ENCODE data around the gene TTC34. TPM values are rescaled to one million over a fixed set of nuclear protein-coding genes. Genes with fewer than 3 reads are reported as not detected.

Gene TTC34
- total RNA-seq, 4 donors from 2014 or later, result 0.84 to 1.2 (median 1.0) TPM

DNA sequence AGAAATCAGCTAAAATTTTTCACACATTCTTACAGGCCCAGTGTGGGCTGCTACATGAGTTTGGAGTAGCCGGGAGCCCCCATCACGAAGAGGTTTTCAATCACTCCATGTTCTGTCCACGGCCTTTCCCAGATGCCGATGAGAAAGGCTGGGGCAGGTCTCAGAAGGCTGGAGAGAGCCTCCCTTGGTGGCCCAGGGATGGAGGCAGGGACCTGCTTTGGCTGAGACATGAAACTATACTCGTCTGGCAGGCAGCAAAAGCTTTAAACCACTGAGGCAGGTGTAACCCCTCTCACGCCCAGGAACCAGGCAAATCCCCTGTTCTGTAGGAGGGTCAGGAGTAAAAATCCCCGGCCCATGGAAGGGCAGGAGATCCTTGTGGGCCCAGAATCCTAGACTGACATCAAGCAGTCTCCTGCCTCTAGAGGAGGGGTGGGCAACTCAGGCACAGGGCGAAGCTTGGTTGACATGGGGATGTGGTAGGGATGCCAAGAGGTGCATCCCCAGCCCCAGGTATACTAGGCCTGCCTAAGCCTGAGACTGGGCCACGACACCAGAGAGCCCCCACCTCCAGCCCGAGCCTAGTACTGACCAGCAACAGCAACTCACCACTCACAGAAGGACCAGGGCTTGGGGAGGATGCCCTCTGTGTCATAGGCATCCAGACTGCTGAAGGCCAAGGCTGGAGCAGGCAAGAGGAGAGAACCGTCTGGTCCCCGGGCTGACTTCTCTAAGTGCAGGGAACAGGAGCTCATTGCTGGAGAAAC, 177.7 kb downstream of the TTC34 start:
- TF ChIP-seq CTCF (IDR thresholded peaks at IDR 0.05) (no peak), EP300 (IDR thresholded peaks at IDR 0.05) (no peak), POLR2A (IDR thresholded peaks at IDR 0.05) (no peak)
- no peak overlapping the region for H3K27ac ChIP-seq
- peaks cover 0 to 75% of the 10 kb centered on the region in 2 donors for H3K27me3 ChIP-seq
- no peak overlapping the region for H3K4me3 ChIP-seq
- DNase-seq (ENCODE audit: low spot score in 2 of 2), result no peak
- H3K9me3 ChIP-seq, result peaks cover 0 to 4% (median 0%) of the 10 kb centered on the region in 4 donors
- no peaks in the 10 kb centered on the region for H3K36me3 ChIP-seq
- peaks cover 0 to 7% (median 0%) of the 10 kb centered on the region in 4 donors for H3K4me1 ChIP-seq
- WGBS, 2 donors, result 80 to 82% methylated on average over 11 to 12 of the region's 12 CpGs

- peaks cover 0 to 43% (median 0%) of the 10 kb centered on the region in 4 donors for H3K9me3 ChIP-seq
- H3K36me3 ChIP-seq, result no peaks in the 10 kb centered on the region
- H3K4me1 ChIP-seq, result no peaks in the 10 kb centered on the region
- 0 to 11% methylated on average over 1 of the region's 1 CpG for WGBS, 2 donors
- H3K4me3 ChIP-seq, result no peak overlapping the region
- H3K27me3 ChIP-seq, result peaks cover 0 to 23% of the 10 kb centered on the region in 2 donors
- no peak for DNase-seq (ENCODE audit: low spot score in 2 of 2)
- H3K27ac ChIP-seq, result no peak overlapping the region
- no peak for TF ChIP-seq EP300 (IDR thresholded peaks at IDR 0.05)
- no peak for TF ChIP-seq CTCF (IDR thresholded peaks at IDR 0.05)
- TF ChIP-seq POLR2A (IDR thresholded peaks at IDR 0.05), result no peak
Measured at GRCh38 chr1:2617971-2618470, 183.5 kb downstream of the TTC34 start.

DNA sequence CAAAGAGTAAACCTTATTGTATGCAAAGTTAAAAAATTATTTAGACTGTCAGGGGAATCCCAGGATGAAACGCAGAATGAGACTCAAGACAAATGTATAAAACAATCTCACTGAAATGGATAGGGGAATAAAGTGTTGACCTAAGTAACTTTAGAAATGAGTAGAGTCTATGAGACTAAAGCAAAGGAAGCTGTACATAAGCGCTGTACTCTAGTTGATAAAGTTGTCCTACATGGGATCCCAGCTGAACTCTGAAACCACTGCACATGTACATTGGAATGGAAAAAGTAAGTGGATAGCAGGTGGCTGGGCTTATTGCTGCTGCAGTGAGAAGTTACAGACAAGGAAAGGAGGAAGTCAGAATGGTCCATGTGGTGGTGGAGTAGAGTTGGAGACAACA, 187.3 kb downstream of the TTC34 start:
- Histone ChIP-seq H3K36me3 (no peaks in the 10 kb centered on the region), H3K4me3 (no peak overlapping the region), H3K27ac (no peak overlapping the region), H3K27me3 (peaks cover 0 to 11% of the 10 kb centered on the region in 2 donors), H3K9me3 (peaks cover 0 to 42% (median 0%) of the 10 kb centered on the region in 4 donors), H3K4me1 (peaks cover 0 to 14% (median 2%) of the 10 kb centered on the region in 4 donors)
- no peak for DNase-seq (ENCODE audit: low spot score in 2 of 2)
- TF ChIP-seq POLR2A (IDR thresholded peaks at IDR 0.05), result no peak
- TF ChIP-seq CTCF (IDR thresholded peaks at IDR 0.05), result no peak
- TF ChIP-seq EP300 (IDR thresholded peaks at IDR 0.05), result no peak
- WGBS, 2 donors, result 84 to 86% methylated on average over 2 of the region's 2 CpGs

- Histone ChIP-seq H3K9me3 (peaks cover 0 to 42% (median 0%) of the 10 kb centered on the region in 4 donors), H3K36me3 (no peaks in the 10 kb centered on the region), H3K27me3 (peaks cover 0 to 3% of the 10 kb centered on the region in 2 donors), H3K4me1 (peaks cover 0 to 15% (median 2%) of the 10 kb centered on the region in 4 donors), H3K27ac (no peak overlapping the region), H3K4me3 (no peak overlapping the region)
- no peak for DNase-seq (ENCODE audit: low spot score in 2 of 2)
- whole genome bisulfite sequencing, 2 donors, result 86% methylated on average over 11 of the region's 11 CpGs
- TF ChIP-seq POLR2A (IDR thresholded peaks at IDR 0.05) (no peak), CTCF (IDR thresholded peaks at IDR 0.05) (no peak), EP300 (IDR thresholded peaks at IDR 0.05) (no peak)
Measured at GRCh38 chr1:2612591-2613365, 188.7 kb downstream of the TTC34 start.
